ENCODE results near the gene DES.

Gene DES

GRCh38 chr2:219435701-219436100, 17.5 kb downstream of the DES start:
- no peak for DNase-seq (ENCODE audit: low read depth)
- no peak for TF ChIP-seq MYC (IDR thresholded peaks at IDR 0.05; ENCODE audit: low read depth, low read length)
- no peak for TF ChIP-seq CTCF (IDR thresholded peaks at IDR 0.05; ENCODE audit: low read depth, low read length)
- no peak for TF ChIP-seq POLR2A (IDR thresholded peaks at IDR 0.05; ENCODE audit: extremely low read depth, insufficient read length)
- no peak for TF ChIP-seq MAX (IDR thresholded peaks at IDR 0.05; ENCODE audit: low read depth, low read length)
- H3K4me3 ChIP-seq (ENCODE audit: low read depth, low read length): no peak overlapping the region

GRCh38 chr2:219436491-219436890, 18.3 kb downstream of the DES start:
- H3K4me3 ChIP-seq (ENCODE audit: low read depth, low read length): no peak overlapping the region
- DNase-seq (ENCODE audit: low read depth): no peak
- no peak for TF ChIP-seq MAX (IDR thresholded peaks at IDR 0.05; ENCODE audit: low read depth, low read length)
- TF ChIP-seq MYC (IDR thresholded peaks at IDR 0.05; ENCODE audit: low read depth, low read length): no peak
- no peak for TF ChIP-seq CTCF (IDR thresholded peaks at IDR 0.05; ENCODE audit: low read depth, low read length)
- no peak for TF ChIP-seq POLR2A (IDR thresholded peaks at IDR 0.05; ENCODE audit: extremely low read depth, insufficient read length)

GRCh38 chr2:219437141-219437540, 19.0 kb downstream of the DES start:
- DNase-seq (ENCODE audit: low read depth): no peak
- no peak overlapping the region for H3K4me3 ChIP-seq (ENCODE audit: low read depth, low read length)
- TF ChIP-seq CTCF (IDR thresholded peaks at IDR 0.05; ENCODE audit: low read depth, low read length) (no peak), MYC (IDR thresholded peaks at IDR 0.05; ENCODE audit: low read depth, low read length) (no peak), MAX (IDR thresholded peaks at IDR 0.05; ENCODE audit: low read depth, low read length) (no peak), POLR2A (IDR thresholded peaks at IDR 0.05; ENCODE audit: extremely low read depth, insufficient read length) (no peak)

GRCh38 chr2:219437690-219438206, 19.6 kb downstream of the DES start:
- DNase-seq (ENCODE audit: low read depth): no peak
- TF ChIP-seq MAX (IDR thresholded peaks at IDR 0.05; ENCODE audit: low read depth, low read length): no peak
- no peak for TF ChIP-seq POLR2A (IDR thresholded peaks at IDR 0.05; ENCODE audit: extremely low read depth, insufficient read length)
- TF ChIP-seq CTCF (IDR thresholded peaks at IDR 0.05; ENCODE audit: low read depth, low read length): no peak
- no peak for TF ChIP-seq MYC (IDR thresholded peaks at IDR 0.05; ENCODE audit: low read depth, low read length)
- H3K4me3 ChIP-seq (ENCODE audit: low read depth, low read length): no peak overlapping the region

GRCh38 chr2:219438453-219438852, 20.3 kb downstream of the DES start:
- TF ChIP-seq MYC (IDR thresholded peaks at IDR 0.05; ENCODE audit: low read depth, low read length) (no peak), POLR2A (IDR thresholded peaks at IDR 0.05; ENCODE audit: extremely low read depth, insufficient read length) (no peak), MAX (IDR thresholded peaks at IDR 0.05; ENCODE audit: low read depth, low read length) (no peak)
- H3K4me3 ChIP-seq (ENCODE audit: low read depth, low read length): no peak overlapping the region
- no peak for DNase-seq (ENCODE audit: low read depth)

GRCh38 chr2:219439506-219439905, 21.3 kb downstream of the DES start:
- no peak for DNase-seq (ENCODE audit: low read depth)
- H3K4me3 ChIP-seq (ENCODE audit: low read depth, low read length): no peak overlapping the region
- TF ChIP-seq MYC (IDR thresholded peaks at IDR 0.05; ENCODE audit: low read depth, low read length): no peak
- no peak for TF ChIP-seq CTCF (IDR thresholded peaks at IDR 0.05; ENCODE audit: low read depth, low read length)
- no peak for TF ChIP-seq MAX (IDR thresholded peaks at IDR 0.05; ENCODE audit: low read depth, low read length)
- TF ChIP-seq POLR2A (IDR thresholded peaks at IDR 0.05; ENCODE audit: extremely low read depth, insufficient read length): no peak
